GM19452 (cell line): ENCODE data around the gene KLRK1.
A peak's percentile ranks its signal among the peaks of the same experiment; 100 is the strongest.
"Not testable (repeated sequence)": the region's sequence is repeated elsewhere in the genome, so short reads cannot be mapped to it uniquely, and the experiment has no call there.

Source experiments
- ATAC-seq: cut with Tn5 transposase; IDR thresholded peaks from one replicate; pipeline ENCODE4 v1.9.1; 2021; ENCODE audit not compliant: unreplicated experiment

The KLRK1 gene

DNA sequence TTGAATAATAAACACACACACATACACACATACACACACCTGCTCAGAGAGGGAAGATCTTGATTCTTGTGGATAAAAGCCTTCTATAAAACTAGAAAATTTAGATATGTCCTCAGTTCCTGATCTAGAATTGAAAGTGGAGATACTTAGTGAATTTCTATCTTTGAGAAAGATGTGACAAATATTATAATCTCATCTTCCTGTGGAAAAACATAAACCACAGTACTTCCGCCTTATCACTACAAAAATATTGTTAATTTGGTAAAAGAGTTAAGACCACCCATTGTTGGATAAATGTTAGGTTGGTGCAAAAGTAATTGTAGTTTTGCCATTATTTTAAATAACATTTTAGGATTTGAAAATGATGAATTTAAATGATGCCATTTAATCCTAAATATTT lies at the start of gene KLRK1:
Gene KLRK1, minus strand, starts transcription at position 138 of the 400 bp plus-strand sequence. CDS start 1,231 bp downstream, outside the sequence.
- no peak for ATAC-seq

DNA sequence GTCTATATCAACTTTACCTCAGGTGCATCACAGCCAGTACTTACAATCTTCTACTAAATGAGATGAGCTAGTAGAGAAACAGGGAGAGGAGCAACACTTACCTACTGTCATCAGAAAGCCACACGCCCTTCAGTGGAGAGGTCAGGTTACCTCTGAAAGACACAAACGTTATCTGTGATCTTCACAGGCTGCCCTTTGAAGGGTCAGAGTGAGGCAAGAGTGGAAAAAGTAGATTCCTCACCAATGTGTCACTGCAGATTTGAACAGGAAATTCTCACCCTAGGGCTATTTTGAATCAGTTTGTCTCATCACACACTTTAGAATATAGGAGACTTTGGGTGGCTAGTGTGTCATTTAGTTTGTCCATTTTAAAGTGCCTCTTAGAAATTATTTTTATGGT lies 47.8 kb upstream of the KLRK1 start:
- ATAC-seq = not testable (repeated sequence)

DNA sequence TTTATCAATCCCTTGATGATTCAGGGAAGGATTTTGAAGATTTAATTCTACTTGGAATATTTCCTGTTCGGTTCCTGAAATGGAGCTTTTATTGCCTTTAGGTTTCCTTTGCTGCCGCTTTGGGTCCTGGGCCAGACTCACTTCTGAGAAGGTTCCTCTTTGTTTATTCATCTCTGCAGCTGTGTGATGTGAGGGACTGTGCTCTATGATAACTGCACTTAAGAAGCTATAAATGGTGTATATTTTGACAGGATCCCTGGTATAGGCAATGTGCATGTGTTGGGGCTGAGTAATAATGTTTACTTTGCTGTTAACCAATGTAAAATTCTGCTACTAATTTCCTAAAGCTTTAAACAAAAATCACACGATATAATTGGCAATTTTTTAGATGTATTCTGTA lies 46.0 kb upstream of the KLRK1 start, which contains the start of gene KLRC2:
Gene KLRC2, minus strand, starts transcription at position 195 of the 400 bp plus-strand sequence. Its CDS starts 24 bp downstream, at position 171.
- not testable (repeated sequence) for ATAC-seq

DNA sequence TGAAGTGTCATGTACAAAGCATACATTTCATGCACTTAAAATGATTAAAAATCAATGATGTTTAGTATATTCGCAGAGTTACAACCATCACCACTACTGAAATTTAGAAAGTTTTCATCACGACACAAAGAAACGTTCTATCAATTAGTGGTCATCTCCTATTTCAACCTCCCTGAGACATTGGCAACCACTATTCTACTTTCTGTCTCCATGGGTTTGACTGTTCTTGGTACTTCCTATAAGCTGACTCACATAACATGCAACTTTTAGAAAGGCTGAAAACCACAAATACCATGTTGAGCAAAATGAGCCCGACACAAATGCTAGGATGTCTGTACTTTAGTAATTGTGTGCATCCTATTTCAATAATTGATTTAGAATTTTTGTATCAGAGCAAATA lies 40.8 kb upstream of the KLRK1 start:
- ATAC-seq = not testable (repeated sequence)

DNA sequence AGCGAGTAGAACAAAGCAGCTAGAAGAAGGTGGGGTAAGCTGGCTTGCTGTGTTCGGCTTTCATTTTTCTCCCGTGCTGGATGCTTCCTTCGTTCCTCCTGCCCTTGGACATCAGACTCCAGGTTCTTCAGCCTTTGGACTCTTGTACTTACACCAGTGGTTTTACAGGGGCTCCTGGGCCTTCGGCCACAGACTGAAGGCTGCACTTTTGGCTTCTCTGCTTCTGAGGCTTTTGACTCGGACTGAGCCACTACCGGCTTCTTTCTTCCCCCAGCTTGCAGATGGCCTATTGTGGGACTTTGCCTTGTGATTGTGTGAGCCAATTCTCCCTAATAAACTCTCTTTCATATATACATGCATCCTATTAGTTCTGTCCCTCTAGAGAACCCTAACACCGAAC lies 36.1 kb upstream of the KLRK1 start:
- ATAC-seq = not testable (repeated sequence)

DNA sequence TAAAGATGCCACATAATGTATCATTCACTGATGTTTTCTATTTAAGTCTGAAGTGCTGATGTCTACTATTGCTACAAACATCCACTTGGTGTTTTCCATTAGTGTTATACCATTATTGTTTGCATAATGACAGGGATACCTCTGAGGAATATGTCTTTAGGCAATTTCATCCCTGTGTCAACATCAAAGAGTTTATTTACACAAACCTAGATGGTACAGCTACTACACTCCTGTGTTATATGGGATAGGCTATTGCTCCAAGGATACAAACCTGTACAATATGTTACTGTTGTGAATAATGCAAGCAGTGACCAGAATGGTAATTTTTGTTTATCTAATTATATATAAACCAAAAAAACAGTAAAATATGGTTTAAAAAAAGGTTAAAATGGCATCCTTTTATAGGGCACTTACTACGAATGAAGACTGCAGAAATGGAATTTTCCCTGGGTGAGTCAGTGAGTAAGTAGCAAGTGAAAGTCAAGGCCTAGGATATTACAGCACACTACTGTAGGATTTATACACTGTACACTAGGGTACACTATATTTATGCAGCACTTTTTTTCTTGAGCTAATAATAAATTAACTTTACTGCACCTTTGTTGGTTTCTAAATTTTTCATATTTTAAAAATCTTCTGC lies 34.5 kb upstream of the KLRK1 start:
- not testable (repeated sequence) for ATAC-seq

DNA sequence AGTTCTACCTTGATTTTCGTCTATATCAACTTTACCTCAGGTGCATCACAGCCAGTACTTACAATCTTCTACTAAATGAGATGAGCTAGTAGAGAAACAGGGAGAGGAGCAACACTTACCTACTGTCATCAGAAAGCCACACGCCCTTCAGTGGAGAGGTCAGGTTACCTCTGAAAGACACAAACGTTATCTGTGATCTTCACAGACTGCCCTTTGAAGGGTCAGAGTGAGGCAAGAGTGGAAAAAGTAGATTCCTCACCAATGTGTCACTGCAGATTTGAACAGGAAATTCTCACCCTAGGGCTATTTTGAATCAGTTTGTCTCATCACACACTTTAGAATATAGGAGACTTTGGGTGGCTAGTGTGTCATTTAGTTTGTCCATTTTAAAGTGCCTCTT lies 32.3 kb upstream of the KLRK1 start:
- ATAC-seq = not testable (repeated sequence)

DNA sequence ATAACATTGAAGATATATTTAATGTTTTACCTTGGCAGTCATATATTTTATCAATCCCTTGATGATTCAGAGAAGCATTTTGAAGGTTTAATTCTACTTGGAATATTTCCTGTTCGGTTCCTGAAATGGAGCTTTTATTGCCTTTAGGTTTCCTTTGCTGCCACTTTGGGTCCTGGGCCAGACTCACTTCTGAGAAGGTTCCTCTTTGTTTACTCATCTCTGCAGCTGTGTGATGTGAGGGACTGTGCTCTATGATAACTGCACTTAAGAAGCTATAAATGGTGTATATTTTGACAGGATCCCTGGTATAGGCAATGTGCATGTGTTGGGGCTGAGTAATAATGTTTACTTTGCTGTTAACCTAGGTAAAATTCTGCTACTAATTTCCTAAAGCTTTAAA lies 30.5 kb upstream of the KLRK1 start, which contains the start of gene KLRC3:
Gene KLRC3, minus strand, starts transcription at position 262 of the 400 bp plus-strand sequence. Its CDS starts 45 bp downstream, at position 217.
- not testable (repeated sequence) for ATAC-seq

DNA sequence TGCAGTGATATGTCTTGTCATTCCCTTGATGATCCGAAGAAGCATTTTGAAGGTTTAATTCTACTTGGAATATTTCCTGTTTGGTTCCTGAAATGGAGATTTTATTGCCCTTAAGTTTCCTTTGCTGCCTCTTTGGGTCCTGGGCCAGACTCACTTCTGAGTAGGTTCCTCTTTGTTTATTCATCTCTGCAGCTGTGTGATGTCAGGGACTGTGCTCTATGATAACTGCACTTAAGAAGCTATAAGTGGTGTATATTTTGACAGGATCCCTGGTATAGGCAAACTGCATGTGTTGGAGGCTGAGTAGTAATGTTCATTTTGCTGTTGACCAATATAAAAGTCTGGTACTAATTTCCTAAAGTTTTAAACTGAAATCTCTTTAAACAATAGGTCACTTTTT lies 19.6 kb upstream of the KLRK1 start, which contains the start of gene KLRC4:
Gene KLRC4, minus strand, starts transcription at position 366 of the 400 bp plus-strand sequence. Its CDS starts 182 bp downstream, at position 184.
- ATAC-seq = no peak

DNA sequence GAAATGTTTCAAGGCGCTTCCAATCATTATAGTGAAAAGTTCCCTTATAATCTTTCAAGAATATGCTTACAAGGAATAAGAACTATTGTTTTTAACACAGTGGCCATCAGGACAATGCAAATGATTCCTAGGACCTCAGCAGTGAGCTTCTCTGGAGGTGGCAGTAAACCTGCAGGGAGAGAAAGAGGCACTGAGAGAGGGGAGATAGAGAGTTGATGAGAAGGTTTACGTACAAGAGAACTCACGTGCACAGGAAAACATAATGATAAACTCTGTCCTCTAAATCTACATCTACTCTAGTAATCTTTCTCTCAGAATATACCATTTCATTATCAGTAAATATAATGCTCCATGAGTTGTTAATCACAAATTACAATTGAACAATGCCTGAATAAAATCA lies 19.0 kb upstream of the KLRK1 start:
- ATAC-seq = no peak

DNA sequence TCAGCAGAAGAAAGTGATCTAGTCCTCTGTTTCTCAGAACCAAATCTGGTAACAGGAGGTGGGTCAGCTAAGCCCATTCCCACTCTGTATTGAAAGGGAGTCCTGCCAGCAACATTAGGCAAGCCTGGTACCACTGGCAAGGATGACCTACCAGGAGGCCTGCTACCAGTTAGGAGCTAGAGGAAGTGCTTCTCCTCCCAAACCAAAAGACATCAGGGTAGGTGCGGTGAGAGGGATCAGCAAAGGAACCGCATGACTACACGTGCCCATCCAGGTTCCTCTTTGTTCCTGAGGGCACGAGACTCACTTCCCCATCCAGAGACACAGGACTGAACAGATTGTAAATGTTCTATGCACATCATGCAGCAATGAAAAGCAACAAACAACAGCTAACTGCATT lies 16.9 kb upstream of the KLRK1 start:
- ATAC-seq = no peak

DNA sequence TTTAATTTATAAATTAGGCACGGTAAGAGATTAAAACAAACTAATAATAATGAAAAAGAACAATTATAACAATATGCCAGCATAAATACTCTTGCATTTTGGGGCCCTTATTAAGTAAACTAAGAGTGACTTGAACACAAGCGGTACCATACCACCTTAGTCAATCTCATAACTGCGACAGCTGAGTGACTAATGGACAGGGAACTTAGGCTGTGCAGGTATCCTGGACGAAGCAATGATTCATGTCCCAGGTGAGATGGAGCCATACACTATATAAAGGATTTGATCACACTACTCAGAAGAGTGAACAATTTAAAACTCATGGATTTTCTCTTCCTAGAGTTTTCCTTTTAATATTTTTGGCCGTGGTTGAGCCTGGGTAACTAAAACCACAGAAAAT lies 15.5 kb upstream of the KLRK1 start:
- ATAC-seq = no peak

DNA sequence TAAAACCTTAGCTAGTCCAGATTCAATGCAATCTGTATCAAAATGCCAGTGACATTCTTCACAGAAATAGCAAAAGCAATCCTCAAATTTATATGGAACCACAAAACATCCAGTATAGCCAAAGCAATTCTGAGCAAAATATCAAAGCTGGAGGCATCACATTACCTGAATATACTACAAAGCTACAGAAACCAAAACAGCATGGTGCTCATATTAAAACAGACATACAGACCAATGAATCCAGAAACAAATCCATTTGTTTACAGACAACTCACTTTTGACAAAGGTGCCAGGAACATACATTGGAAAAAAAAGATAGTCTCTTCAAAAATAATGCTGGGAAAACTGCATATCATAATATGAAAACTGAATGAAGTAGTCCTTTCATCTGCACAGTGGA lies 15.0 kb upstream of the KLRK1 start:
- no peak for ATAC-seq

DNA sequence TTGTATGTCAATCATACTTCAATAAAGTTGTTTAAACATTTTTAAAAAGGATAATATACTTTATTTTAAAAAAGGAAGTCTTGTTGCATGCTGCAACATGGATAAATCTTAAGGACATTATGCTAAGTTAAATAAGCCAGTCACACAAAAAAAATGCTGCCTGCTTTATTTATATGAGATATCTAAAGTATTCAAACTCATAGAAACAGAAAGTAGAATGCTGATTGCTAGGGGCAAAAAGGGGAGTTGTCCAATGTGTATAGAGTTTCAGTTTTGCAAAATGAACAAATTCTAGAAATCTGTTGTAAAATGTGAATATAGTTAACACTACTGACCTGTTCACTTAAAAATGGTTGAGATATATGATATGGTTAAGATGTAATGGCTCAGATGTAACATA lies 11.0 kb upstream of the KLRK1 start:
- no peak for ATAC-seq

DNA sequence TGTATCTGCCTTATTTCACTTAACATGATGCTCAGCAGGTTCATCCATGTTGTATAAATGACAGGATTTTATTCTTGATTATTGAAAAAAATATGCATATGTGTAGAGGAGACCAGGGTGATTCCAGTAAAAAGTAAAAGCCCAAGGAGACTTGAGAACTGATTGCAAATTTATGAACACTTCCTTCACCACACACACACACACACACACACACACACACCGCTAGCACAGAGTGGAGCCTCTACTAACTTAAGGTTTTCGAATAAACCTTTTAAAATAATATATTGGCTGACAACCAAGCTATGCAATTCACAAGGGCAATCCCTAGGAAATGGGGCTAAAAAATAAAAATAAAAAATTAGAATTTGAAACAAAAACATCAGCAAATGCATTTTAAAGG lies 8.3 kb upstream of the KLRK1 start:
- no peak for ATAC-seq

DNA sequence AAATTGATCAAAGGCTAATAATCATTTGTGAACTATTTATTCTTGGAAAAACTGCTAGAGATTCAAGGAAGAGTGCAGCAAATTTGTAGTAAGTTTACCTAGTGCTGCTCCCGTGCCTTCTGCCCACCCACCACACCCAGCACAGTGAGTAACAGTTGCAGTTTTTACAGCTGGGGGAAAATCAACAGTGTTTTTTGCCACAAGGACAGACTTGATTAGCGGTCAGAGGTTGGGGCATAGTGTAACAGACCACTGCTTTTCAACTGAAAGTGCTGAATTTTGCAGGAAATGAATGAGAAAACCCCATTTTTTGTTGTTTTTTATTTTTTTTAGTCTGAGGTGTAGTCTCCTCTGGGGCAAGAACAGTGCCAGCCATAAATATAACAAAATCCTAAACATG lies 7.5 kb upstream of the KLRK1 start:
- no peak for ATAC-seq

DNA sequence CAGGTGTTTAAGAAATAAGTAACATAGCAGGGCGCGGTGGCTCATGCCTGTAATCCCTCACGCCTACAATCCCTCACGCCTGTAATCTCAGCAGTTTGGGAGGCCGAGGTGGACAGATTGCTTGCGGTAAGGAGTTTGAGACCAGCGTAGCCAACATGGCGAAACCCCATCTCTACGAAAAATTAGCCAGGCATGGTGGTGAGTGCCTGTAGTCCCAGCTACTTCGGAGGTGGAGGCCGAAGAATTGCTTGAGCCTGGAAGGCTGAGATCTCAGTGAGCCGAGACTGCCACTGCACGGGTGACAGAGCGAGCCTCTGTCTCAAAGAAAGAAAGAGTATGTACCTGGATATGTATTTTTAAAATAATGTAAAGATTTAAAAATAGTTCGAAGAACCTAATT lies 6.3 kb upstream of the KLRK1 start:
- ATAC-seq = not testable (repeated sequence)

DNA sequence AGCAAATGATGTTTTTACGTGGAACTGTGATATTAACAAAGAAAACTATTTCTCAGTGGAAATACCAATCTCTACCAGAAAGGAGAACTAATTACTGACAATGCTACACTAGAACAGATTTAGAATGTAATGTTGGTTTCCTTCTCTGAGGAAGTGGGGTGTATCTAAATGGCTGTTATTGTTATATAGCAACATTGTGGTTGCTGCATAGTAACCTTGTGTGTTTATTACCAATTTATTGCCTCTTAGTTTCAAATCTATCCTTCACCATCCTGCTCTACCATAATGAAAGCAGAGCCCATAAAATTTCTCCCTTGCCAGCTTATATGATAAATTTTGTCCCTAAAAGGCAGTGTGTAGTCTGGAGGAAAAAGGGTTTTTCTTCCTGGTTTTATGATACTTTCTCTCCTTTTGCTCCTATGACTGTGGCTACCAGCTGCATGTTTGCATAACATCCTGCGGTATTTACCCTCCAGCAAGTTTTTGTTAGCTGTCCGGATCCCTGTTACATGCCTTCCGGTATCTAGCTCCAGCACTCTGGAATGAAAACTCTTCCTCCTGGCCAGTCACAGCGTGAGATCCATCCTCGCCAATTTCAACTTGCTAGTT lies 5.7 kb upstream of the KLRK1 start:
- peak; percentile 76 for ATAC-seq

DNA sequence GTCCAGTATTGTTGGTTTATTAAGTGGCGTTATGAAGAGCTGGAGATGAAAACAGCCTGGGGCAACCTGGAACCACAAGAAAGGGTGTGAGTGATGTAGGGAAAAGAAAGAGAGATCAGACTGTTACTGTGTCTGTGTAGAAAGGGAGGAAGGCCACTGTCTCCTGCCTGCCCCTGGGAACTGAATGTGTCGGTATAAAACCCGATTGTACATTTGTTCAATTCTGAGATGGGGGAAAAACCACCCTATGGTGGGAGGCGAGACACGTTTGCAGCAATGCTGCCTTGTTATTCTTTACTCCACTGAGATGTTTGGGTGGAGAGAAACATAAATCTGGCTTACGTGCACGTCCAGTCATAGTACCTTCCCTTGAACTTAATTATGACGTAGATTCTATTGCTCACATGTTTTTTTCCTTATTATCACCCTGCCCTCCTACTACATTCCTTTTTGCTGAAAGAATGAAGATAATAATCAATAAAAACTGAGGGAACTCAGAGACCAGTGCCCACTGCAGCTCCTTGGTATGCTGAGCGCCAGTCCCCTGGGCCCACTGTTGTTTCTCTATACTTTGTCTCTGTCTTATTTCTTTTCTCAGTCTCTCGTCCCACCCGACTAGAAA lies 4.8 kb upstream of the KLRK1 start:
- not testable (repeated sequence) for ATAC-seq

DNA sequence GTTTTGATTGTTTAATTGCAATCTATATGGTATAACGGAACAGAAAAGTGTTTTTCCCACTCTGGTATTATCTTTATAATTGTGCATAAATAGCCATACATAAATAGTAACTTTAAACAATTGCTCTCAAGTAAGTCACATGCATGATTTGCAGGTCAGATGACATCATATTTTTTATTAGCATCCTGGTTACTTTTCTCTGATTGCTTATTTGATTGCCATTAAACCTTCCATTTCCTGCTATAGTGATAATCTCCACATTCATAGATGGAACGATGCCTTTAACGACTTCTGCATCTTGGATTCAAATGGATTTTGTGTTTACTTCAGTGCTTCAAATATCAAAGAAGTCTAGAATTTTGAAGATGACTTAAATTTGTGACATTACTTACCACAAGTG lies 3.5 kb upstream of the KLRK1 start:
- ATAC-seq = no peak

DNA sequence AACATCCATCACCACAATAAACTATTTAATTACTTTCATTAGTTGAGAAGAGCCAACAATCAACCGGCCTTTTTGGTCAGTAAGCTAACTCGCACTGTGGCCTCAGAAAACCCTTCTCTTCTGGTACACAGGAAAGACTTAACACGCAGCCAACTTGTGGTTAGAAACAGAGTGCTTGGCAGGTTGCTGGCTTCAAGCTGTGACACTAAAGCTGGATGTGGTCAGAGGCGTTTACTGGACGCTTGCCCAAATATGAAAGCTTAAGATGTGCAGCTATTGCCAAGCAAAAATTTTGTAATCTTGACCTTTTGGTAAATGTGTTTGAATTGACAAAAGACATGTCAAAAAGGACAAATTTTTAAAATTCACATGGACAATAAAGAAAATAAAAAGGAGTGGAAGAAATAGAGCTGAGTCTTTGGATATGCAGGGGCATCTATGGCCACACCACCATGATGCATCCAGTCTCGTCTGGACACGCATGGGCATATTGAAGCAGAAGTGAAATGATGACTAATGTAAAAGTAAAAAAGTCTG lies 2.6 kb upstream of the KLRK1 start:
- ATAC-seq = peak; percentile 74

DNA sequence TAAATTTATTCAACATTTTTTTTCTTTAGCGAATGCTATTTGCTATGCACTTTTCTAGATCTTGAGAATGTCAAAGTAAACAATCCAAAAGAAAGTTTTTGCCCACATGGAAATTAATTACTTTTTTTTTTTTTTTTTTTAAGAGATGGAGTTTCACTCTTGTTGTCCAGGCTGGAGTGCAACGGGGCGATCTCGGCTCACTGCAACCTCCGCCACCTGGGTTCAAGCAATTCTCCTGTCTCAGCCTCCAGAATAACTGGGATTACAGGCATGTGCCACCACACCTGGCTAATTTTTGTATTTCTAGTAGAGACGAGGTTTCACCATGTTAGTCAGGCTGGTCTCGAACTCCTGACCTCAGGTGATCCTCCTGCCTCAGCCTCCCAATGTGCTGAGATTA lies 1.1 kb upstream of the KLRK1 start:
- not testable (repeated sequence) for ATAC-seq
